ENCODE measurements around the gene FBXW7.

The FBXW7 gene

GRCh38 chr4:152500800-152501434 lies 35.0 kb downstream of the FBXW7 start:
- H3K4me3 ChIP-seq (ENCODE audit: insufficient read depth, low read depth, low read length) = no peak overlapping the region
- no peak overlapping the region for H3K27ac ChIP-seq (ENCODE audit: insufficient read depth, low read depth, low read length, poor library complexity, severe bottlenecking)
- H3K36me3 ChIP-seq (ENCODE audit: control insufficient read depth, insufficient read depth, low read length) = no peaks in the 10 kb centered on the region
- WGBS, 2 experiments = 0% methylated on average over 1 of the region's 1 CpG
- no peaks in the 10 kb centered on the region for H3K9me3 ChIP-seq (ENCODE audit: control insufficient read depth, low read length)
- no peaks in the 10 kb centered on the region for H3K4me1 ChIP-seq (ENCODE audit: control insufficient read depth, insufficient read depth, low read length)
- no peaks in the 10 kb centered on the region for H3K27me3 ChIP-seq (ENCODE audit: control insufficient read depth, insufficient read depth, low read length, poor library complexity, severe bottlenecking)

DNA sequence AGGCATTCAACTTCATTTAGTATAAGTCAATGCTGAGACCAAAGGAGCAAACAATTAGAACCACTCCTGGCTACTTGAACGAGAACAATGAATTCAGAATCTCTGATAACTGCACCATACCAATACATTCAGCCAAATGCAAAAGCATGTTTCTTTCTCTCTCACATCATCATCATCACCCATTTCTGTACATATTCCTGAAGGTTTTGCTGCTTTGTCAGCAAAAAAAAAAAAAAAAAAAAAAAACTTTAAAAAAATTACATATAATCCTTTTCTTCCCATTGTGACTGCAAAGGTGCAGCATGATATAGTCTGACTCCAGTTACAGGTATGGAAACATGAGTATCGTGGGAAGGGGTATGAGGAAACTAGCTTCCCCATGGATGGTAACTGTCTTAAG lies 35.6 kb downstream of the FBXW7 start:
- WGBS, 2 experiments = 91 to 97% methylated on average over 2 of the region's 2 CpGs
- Histone ChIP-seq H3K4me3 (ENCODE audit: insufficient read depth, low read depth, low read length) (no peak overlapping the region), H3K4me1 (ENCODE audit: control insufficient read depth, insufficient read depth, low read length) (no peaks in the 10 kb centered on the region), H3K9me3 (ENCODE audit: control insufficient read depth, low read length) (no peaks in the 10 kb centered on the region), H3K27me3 (ENCODE audit: control insufficient read depth, insufficient read depth, low read length, poor library complexity, severe bottlenecking) (no peaks in the 10 kb centered on the region), H3K36me3 (ENCODE audit: control insufficient read depth, insufficient read depth, low read length) (no peaks in the 10 kb centered on the region), H3K27ac (ENCODE audit: insufficient read depth, low read depth, low read length, poor library complexity, severe bottlenecking) (no peak overlapping the region)

DNA sequence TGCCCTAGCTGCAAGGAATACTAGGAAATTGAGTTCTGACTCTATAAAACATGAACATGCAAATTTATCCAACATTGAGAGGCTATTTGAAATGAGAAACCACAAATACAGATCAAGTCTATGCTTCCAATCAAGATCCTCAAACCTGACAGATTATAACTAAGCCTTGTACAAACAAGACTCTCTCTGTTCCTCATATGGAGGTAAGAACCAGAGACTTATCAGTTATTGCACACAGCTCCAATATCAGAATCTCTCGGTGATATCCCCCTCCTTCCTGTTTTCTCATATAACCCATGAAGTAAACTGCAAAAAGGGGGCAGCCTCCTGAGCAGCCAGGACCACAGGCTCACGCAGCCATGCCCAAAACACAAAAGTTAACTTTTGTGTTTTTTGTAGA lies 36.5 kb downstream of the FBXW7 start:
- Histone ChIP-seq H3K36me3 (ENCODE audit: control insufficient read depth, insufficient read depth, low read length) (no peaks in the 10 kb centered on the region), H3K27ac (ENCODE audit: insufficient read depth, low read depth, low read length, poor library complexity, severe bottlenecking) (no peak overlapping the region), H3K9me3 (ENCODE audit: control insufficient read depth, low read length) (no peaks in the 10 kb centered on the region), H3K27me3 (ENCODE audit: control insufficient read depth, insufficient read depth, low read length, poor library complexity, severe bottlenecking) (no peaks in the 10 kb centered on the region), H3K4me3 (ENCODE audit: insufficient read depth, low read depth, low read length) (no peak overlapping the region), H3K4me1 (ENCODE audit: control insufficient read depth, insufficient read depth, low read length) (no peaks in the 10 kb centered on the region)
- 89 to 95% methylated on average over 2 of the region's 2 CpGs for WGBS, 2 experiments

GRCh38 chr4:152494020-152494419 lies 41.9 kb downstream of the FBXW7 start:
- Histone ChIP-seq H3K4me3 (ENCODE audit: insufficient read depth, low read depth, low read length) (no peak overlapping the region), H3K4me1 (ENCODE audit: control insufficient read depth, insufficient read depth, low read length) (no peaks in the 10 kb centered on the region), H3K36me3 (ENCODE audit: control insufficient read depth, insufficient read depth, low read length) (no peaks in the 10 kb centered on the region), H3K9me3 (ENCODE audit: control insufficient read depth, low read length) (no peaks in the 10 kb centered on the region), H3K27ac (ENCODE audit: insufficient read depth, low read depth, low read length, poor library complexity, severe bottlenecking) (no peak overlapping the region), H3K27me3 (ENCODE audit: control insufficient read depth, insufficient read depth, low read length, poor library complexity, severe bottlenecking) (no peaks in the 10 kb centered on the region)
- WGBS, 2 experiments = 89 to 97% methylated on average over 2 to 3 of the region's 3 CpGs

DNA sequence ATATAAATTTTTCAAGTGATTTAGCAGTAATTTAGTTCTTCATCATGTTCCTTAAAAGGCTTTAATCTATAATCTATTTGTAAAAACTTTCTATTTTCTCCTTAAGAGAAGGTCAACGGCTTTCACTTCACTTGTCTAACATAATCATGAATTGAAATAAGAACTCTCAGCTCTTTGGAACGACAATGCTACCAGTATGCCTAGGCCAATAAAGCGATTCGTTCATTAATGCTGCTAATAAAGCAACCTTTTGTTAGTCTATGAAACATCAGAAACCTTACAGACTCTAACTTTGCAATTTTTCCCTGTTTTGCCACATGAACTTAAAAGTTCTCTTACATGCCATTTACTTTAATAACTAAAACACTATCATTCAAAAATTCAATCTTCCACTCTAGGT lies 47.6 kb downstream of the FBXW7 start:
- Histone ChIP-seq H3K9me3 (ENCODE audit: control insufficient read depth, low read length) (no peaks in the 10 kb centered on the region), H3K27me3 (ENCODE audit: control insufficient read depth, insufficient read depth, low read length, poor library complexity, severe bottlenecking) (no peaks in the 10 kb centered on the region), H3K4me3 (ENCODE audit: insufficient read depth, low read depth, low read length) (no peak overlapping the region), H3K27ac (ENCODE audit: insufficient read depth, low read depth, low read length, poor library complexity, severe bottlenecking) (no peak overlapping the region), H3K4me1 (ENCODE audit: control insufficient read depth, insufficient read depth, low read length) (no peaks in the 10 kb centered on the region), H3K36me3 (ENCODE audit: control insufficient read depth, insufficient read depth, low read length) (no peaks in the 10 kb centered on the region)
- WGBS, 2 experiments = 88 to 92% methylated on average over 4 of the region's 4 CpGs

- Histone ChIP-seq H3K36me3 (ENCODE audit: control insufficient read depth, insufficient read depth, low read length) (no peaks in the 10 kb centered on the region), H3K27ac (ENCODE audit: insufficient read depth, low read depth, low read length, poor library complexity, severe bottlenecking) (no peak overlapping the region), H3K4me3 (ENCODE audit: insufficient read depth, low read depth, low read length) (no peak overlapping the region), H3K4me1 (ENCODE audit: control insufficient read depth, insufficient read depth, low read length) (no peaks in the 10 kb centered on the region), H3K9me3 (ENCODE audit: control insufficient read depth, low read length) (no peaks in the 10 kb centered on the region), H3K27me3 (ENCODE audit: control insufficient read depth, insufficient read depth, low read length, poor library complexity, severe bottlenecking) (no peaks in the 10 kb centered on the region)
- 91 to 93% methylated on average over 4 to 6 of the region's 7 CpGs for WGBS, 2 experiments
Measured at GRCh38 chr4:152486429-152487389, 49.2 kb downstream of the FBXW7 start.

DNA sequence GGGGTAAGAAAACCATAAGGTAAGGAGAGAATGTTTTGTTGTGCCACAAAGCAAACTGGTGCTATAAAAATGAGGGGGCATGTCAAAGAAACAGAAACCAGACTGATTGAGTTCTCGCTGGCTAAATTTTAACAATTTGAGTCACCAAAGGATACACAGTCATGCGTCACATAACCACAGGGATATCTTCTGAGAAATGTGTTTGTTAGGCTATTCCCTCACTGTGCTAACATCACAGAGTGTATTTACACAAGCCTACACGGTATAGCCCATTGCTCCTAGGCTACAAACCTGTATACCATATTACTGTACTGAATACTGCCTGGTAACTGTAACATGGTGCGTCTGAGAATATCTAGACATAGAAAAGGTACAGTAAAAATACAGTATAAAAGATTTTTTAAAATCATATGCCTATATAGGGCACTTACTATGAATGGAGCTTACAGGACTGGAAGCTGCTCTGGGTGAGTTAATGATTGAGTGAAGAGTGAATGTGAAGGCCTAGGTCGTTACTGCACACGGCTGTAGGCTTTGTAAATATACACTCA lies 50.1 kb downstream of the FBXW7 start:
- no peaks in the 10 kb centered on the region for H3K36me3 ChIP-seq (ENCODE audit: control insufficient read depth, insufficient read depth, low read length)
- WGBS, 2 experiments = 98 to 99% methylated on average over 5 of the region's 6 CpGs
- no peaks in the 10 kb centered on the region for H3K27me3 ChIP-seq (ENCODE audit: control insufficient read depth, insufficient read depth, low read length, poor library complexity, severe bottlenecking)
- H3K4me1 ChIP-seq (ENCODE audit: control insufficient read depth, insufficient read depth, low read length) = no peaks in the 10 kb centered on the region
- H3K9me3 ChIP-seq (ENCODE audit: control insufficient read depth, low read length) = no peaks in the 10 kb centered on the region
- no peak overlapping the region for H3K27ac ChIP-seq (ENCODE audit: insufficient read depth, low read depth, low read length, poor library complexity, severe bottlenecking)
- no peak overlapping the region for H3K4me3 ChIP-seq (ENCODE audit: insufficient read depth, low read depth, low read length)

DNA sequence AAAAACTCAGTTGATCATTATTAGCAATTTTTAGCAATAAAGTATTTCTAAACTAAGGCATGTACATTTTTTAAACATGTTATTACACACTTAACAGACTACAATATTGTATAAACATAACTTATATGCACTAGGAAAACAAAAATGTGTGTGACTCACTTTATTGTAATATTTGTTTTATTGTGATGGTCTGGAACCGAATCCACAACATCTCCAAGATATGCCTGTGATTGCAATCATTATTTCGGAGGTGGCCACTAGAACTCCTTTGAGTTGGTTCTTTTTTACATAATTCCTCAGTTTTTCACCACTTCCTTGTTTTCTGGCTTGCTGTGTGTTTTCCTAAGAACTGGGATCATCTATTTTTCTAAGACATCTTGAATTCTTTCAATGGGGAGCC lies 53.7 kb downstream of the FBXW7 start:
- H3K4me1 ChIP-seq (ENCODE audit: control insufficient read depth, insufficient read depth, low read length) = no peaks in the 10 kb centered on the region
- 94 to 100% methylated on average over 2 of the region's 2 CpGs for WGBS, 2 experiments
- H3K27me3 ChIP-seq (ENCODE audit: control insufficient read depth, insufficient read depth, low read length, poor library complexity, severe bottlenecking) = no peaks in the 10 kb centered on the region
- H3K4me3 ChIP-seq (ENCODE audit: insufficient read depth, low read depth, low read length) = no peak overlapping the region
- no peaks in the 10 kb centered on the region for H3K36me3 ChIP-seq (ENCODE audit: control insufficient read depth, insufficient read depth, low read length)
- H3K9me3 ChIP-seq (ENCODE audit: control insufficient read depth, low read length) = no peaks in the 10 kb centered on the region
- H3K27ac ChIP-seq (ENCODE audit: insufficient read depth, low read depth, low read length, poor library complexity, severe bottlenecking) = no peak overlapping the region

DNA sequence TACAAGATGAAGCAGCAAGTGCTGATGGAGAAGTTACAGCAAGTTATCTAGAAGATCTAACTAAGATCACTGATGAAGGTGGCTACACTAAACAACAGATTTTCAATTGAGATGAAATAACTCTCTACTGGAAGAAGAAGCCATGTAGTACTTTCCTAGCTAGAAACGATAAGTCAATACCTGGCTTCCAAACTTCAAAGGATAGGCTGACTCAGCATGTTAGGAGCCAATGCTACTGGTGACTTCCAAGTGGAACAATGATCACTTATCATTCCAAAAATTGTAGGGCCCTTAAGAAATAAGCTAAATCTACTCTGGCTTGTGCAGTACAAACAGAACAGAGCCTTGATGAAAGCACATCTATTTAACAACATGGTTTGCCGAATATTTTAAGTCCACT lies 55.0 kb downstream of the FBXW7 start:
- Histone ChIP-seq H3K27me3 (ENCODE audit: control insufficient read depth, insufficient read depth, low read length, poor library complexity, severe bottlenecking) (no peaks in the 10 kb centered on the region), H3K9me3 (ENCODE audit: control insufficient read depth, low read length) (no peaks in the 10 kb centered on the region), H3K27ac (ENCODE audit: insufficient read depth, low read depth, low read length, poor library complexity, severe bottlenecking) (no peak overlapping the region), H3K36me3 (ENCODE audit: control insufficient read depth, insufficient read depth, low read length) (no peaks in the 10 kb centered on the region), H3K4me1 (ENCODE audit: control insufficient read depth, insufficient read depth, low read length) (no peaks in the 10 kb centered on the region), H3K4me3 (ENCODE audit: insufficient read depth, low read depth, low read length) (no peak overlapping the region)
- 93 to 95% methylated on average over 2 of the region's 2 CpGs for WGBS, 2 experiments

- H3K27ac ChIP-seq (ENCODE audit: insufficient read depth, low read depth, low read length, poor library complexity, severe bottlenecking) = no peak overlapping the region
- H3K4me3 ChIP-seq (ENCODE audit: insufficient read depth, low read depth, low read length) = no peak overlapping the region
- H3K4me1 ChIP-seq (ENCODE audit: control insufficient read depth, insufficient read depth, low read length) = no peaks in the 10 kb centered on the region
- H3K36me3 ChIP-seq (ENCODE audit: control insufficient read depth, insufficient read depth, low read length) = no peaks in the 10 kb centered on the region
- no peaks in the 10 kb centered on the region for H3K9me3 ChIP-seq (ENCODE audit: control insufficient read depth, low read length)
- no peaks in the 10 kb centered on the region for H3K27me3 ChIP-seq (ENCODE audit: control insufficient read depth, insufficient read depth, low read length, poor library complexity, severe bottlenecking)
Measured at GRCh38 chr4:152480326-152480725, 55.6 kb downstream of the FBXW7 start.
